Right lobe of liver (tissue), 6 donors: Measurements from ENCODE around the gene KCNK5. TPM values are rescaled to one million over a fixed set of nuclear protein-coding genes. Genes with fewer than 3 reads are reported as not detected.

ENCODE experiments used
- ATAC-seq, 4 donors: fragments of 200-7000 bp; cut with Tn5 transposase; one replicate each; pipeline ENCODE4 v1.9.1; 2020; ENCODE audit warnings: mild to moderate bottlenecking in 4 of 4, moderate library complexity in 4 of 4
- DNase-seq, 3 donors: peaks; one replicate each; pipeline ENCODE4 v3.0.0-alpha.2; 2020
- H3K27ac ChIP-seq, 3 donors: fragments of 200-600 bp; one replicate each; pipeline ENCODE4 v1.8.0; 2022
- H3K27me3 ChIP-seq, 2 donors: fragments of 200-600 bp; one replicate each; pipeline ENCODE4 v1.8.0; 2022
- H3K36me3 ChIP-seq, 4 donors: fragments of 200-600 bp; sonication (generic) in 1 of 4; one replicate each; pipeline versions ENCODE4 v1.5.1 to v1.8.0; 2017 to 2022; ENCODE audit warnings: control low read depth in 1 of 4
- H3K4me1 ChIP-seq, 4 donors: fragments of 200-600 bp; sonication (generic) in 1 of 4; one replicate each; pipeline versions ENCODE4 v1.5.1 to v1.8.0; 2017 to 2022; ENCODE audit warnings: control low read depth in 1 of 4
- H3K4me3 ChIP-seq, 3 donors: fragments of 200-600 bp; one replicate each; pipeline ENCODE4 v1.8.0; 2022
- H3K9me3 ChIP-seq, 4 donors: fragments of 200-600 bp; sonication (generic) in 1 of 4; one replicate each; pipeline versions ENCODE4 v1.5.1 to v1.8.0; 2017 to 2022; ENCODE audit warnings: control low read depth in 1 of 4
- CTCF ChIP-seq, 4 donors: fragments of 200-600 bp in 3 of 4; fragments of 450-650 bp in 1 of 4; IDR thresholded peaks; one replicate each; pipeline versions ENCODE4 v1.5.1 to v1.8.0; 2016 to 2022; ENCODE audit warnings: antibody characterized with exemption in 4 of 4, mild to moderate bottlenecking in 2 of 4
- POLR2A ChIP-seq: fragments of 450-650 bp; IDR thresholded peaks from one replicate; pipeline ENCODE4 v1.6.1; 2017; ENCODE audit warnings: antibody characterized with exemption, mild to moderate bottlenecking
- WGBS: methylation state at CpG from one replicate; pipeline ENCODE4 v1.1.6; 2018; ENCODE audit warnings: low coverage, low lambda C conversion rate; ENCODE audit not compliant: insufficient coverage; ENCODE audit errors: missing lambda C conversion rate; 5-methylcytosine and 5-hydroxymethylcytosine counted together
- intact Hi-C, 2 donors: fragments of 100-400 bp; cut with DNase I; formaldehyde crosslinking; loops; one replicate each; pipeline versions ENCODE4 v1.11.2 to v1.14.1; 2022
- total RNA-seq, 6 experiments: library from RNA; depleted of rRNA in 2 of 6; stranded (reverse); fragments of >200 nt in 2 of 6; fragmentation: NEBNext Ultra II Directional in 3 of 6; extraction: Animal tissue kit (Norgen Biotek cat#: 25700) in 3 of 6; gene quantifications; one replicate each; pipeline versions ENCODE4 v1.1.0 to v1.2.4, GENCODE V29; 2016 to 2023
- donor health status: DM: no; HTN: yes; CAD: no.
- donor health status: DM: no; HTN: no; CAD: no.
- donor health status: DM: no; HTN: no; CAD: no.
- donor health status: DM: no; HTN: yes; CAD: no.
- donor health status: DM: no; HTN: yes; CAD: no.

KCNK5 gene
- total RNA-seq, 6 experiments from 2014 or later: 3.2 to 54.3 (median 6.7) TPM

GRCh38 chr6:39153766-39154397 lies 75.4 kb downstream of the KCNK5 start:
- Histone ChIP-seq H3K27ac (no peak overlapping the region), H3K36me3 (no peaks in the 10 kb centered on the region), H3K4me3 (no peak overlapping the region), H3K27me3 (no peaks in the 10 kb centered on the region), H3K9me3 (no peaks in the 10 kb centered on the region), H3K4me1 (no peaks in the 10 kb centered on the region)
- DNase-seq: no peak
- TF ChIP-seq POLR2A (no peak), CTCF (IDR thresholded peaks at IDR 0.05) (no peak)
- ATAC-seq: no peak
- intact Hi-C loops: no loop called here
- WGBS: 80% methylated on average over 5 of the region's 6 CpGs

GRCh38 chr6:39152262-39152661 lies 77.0 kb downstream of the KCNK5 start:
- H3K27ac ChIP-seq: no peak overlapping the region
- H3K36me3 ChIP-seq: no peaks in the 10 kb centered on the region
- intact Hi-C loops: no loop called here
- WGBS: 57% methylated on average over 4 of the region's 5 CpGs
- ATAC-seq (no peak), DNase-seq (no peak)
- no peak overlapping the region for H3K4me3 ChIP-seq
- H3K27me3 ChIP-seq: no peaks in the 10 kb centered on the region
- H3K9me3 ChIP-seq: no peaks in the 10 kb centered on the region
- TF ChIP-seq POLR2A: no peak
- TF ChIP-seq CTCF (IDR thresholded peaks at IDR 0.05): no peak
- H3K4me1 ChIP-seq: no peaks in the 10 kb centered on the region

- no peaks in the 10 kb centered on the region for H3K4me1 ChIP-seq
- no peak overlapping the region for H3K27ac ChIP-seq
- TF ChIP-seq CTCF (IDR thresholded peaks at IDR 0.05) (no peak), POLR2A (no peak)
- intact Hi-C loops: no loop called here
- no peak for ATAC-seq
- no peaks in the 10 kb centered on the region for H3K36me3 ChIP-seq
- 53% methylated on average over 3 of the region's 3 CpGs for WGBS
- H3K9me3 ChIP-seq: no peaks in the 10 kb centered on the region
- H3K4me3 ChIP-seq: no peak overlapping the region
- no peaks in the 10 kb centered on the region for H3K27me3 ChIP-seq
- DNase-seq: no peak
Measured at GRCh38 chr6:39151211-39151610, 78.1 kb downstream of the KCNK5 start.

GRCh38 chr6:39144481-39145173 lies 84.6 kb downstream of the KCNK5 start:
- DNase-seq: no peak
- Histone ChIP-seq H3K9me3 (no peaks in the 10 kb centered on the region), H3K4me3 (no peak overlapping the region), H3K4me1 (no peaks in the 10 kb centered on the region), H3K36me3 (no peaks in the 10 kb centered on the region), H3K27ac (no peak overlapping the region), H3K27me3 (no peaks in the 10 kb centered on the region)
- WGBS: 73% methylated on average over 1 of the region's 1 CpG
- no peak for ATAC-seq
- no peak for TF ChIP-seq CTCF (IDR thresholded peaks at IDR 0.05)
- no peak for TF ChIP-seq POLR2A
- intact Hi-C loops: no loop called here
